Breast epithelium (tissue), 4 donors: ENCODE data around the gene FLNC. TPM values are rescaled to one million over a fixed set of nuclear protein-coding genes. Genes with fewer than 3 reads are reported as not detected.

Experiments used
- DNase-seq, 2 donors: peaks; one replicate each; pipeline ENCODE4 v3.0.0-alpha.2; 2019; ENCODE audit warnings: low spot score in 2 of 2
- H3K27ac ChIP-seq, 2 donors: fragments of 200-600 bp; sonication (generic) in 1 of 2; one replicate each; pipeline ENCODE4 v1.5.1; 2016 to 2019; ENCODE audit warnings: mild to moderate bottlenecking in 1 of 2
- H3K27me3 ChIP-seq, 2 donors: fragments of 200-600 bp; sonication (generic) in 1 of 2; one replicate each; pipeline versions ENCODE4 v1.5.1 to v1.6.0; 2017 to 2019; ENCODE audit warnings: control low read depth in 1 of 2, mild to moderate bottlenecking in 1 of 2
- H3K36me3 ChIP-seq: fragments of 200-600 bp; one replicate; pipeline ENCODE4 v1.5.1; 2019
- H3K4me1 ChIP-seq, 2 donors: fragments of 200-600 bp; sonication (generic); one replicate each; pipeline ENCODE4 v1.5.1; 2016 to 2019; ENCODE audit warnings: control low read depth in 1 of 2
- H3K4me3 ChIP-seq, 3 donors: fragments of 200-600 bp; sonication (generic); 1 replicate in 2 of 3; 2 replicates in 1 of 3; pipeline ENCODE4 v1.5.1; 2016 to 2019; ENCODE audit warnings: mild to moderate bottlenecking in 3 of 3, moderate library complexity in 2 of 3
- H3K9me3 ChIP-seq, 2 donors: fragments of 200-600 bp; sonication (generic) in 1 of 2; one replicate each; pipeline ENCODE4 v1.5.1; 2016 to 2019; ENCODE audit warnings: control low read depth in 1 of 2
- CTCF ChIP-seq, 3 donors: fragments of 450-650 bp; IDR thresholded peaks; one replicate each; pipeline ENCODE4 v1.5.1; 2016 to 2017; ENCODE audit warnings: antibody characterized with exemption in 3 of 3, mild to moderate bottlenecking in 3 of 3, moderate library complexity in 3 of 3
- POLR2A ChIP-seq: fragments of 450-650 bp; IDR thresholded peaks from one replicate; pipeline ENCODE4 v1.6.1; 2016; ENCODE audit warnings: antibody characterized with exemption, mild to moderate bottlenecking, moderate library complexity
- POLR2AphosphoS5 ChIP-seq, 3 donors: sonication (generic); formaldehyde crosslinking; IDR thresholded peaks; one replicate each; pipeline ENCODE4 v1.6.1; 2017; ENCODE audit warnings: antibody characterized with exemption in 3 of 3
- intact Hi-C: fragments of 100-400 bp; cut with DNase I; formaldehyde crosslinking; loops from one replicate; pipeline ENCODE4 v1.15.1; 2023; ENCODE audit warnings: low total_unique reads
- total RNA-seq, 3 donors: library from RNA; depleted of rRNA; stranded (reverse); fragments of >200 nt; gene quantifications; one replicate each; pipeline ENCODE4 v1.1.0, GENCODE V29; 2016

Gene FLNC
- total RNA-seq, 3 donors from 2014 or later: 5.1 to 7.5 (median 6.0) TPM

- peaks cover 0 to 9% of the 10 kb centered on the region in 2 donors for H3K27me3 ChIP-seq
- H3K9me3 ChIP-seq: no peaks in the 10 kb centered on the region
- H3K27ac ChIP-seq: no peak overlapping the region
- no peak overlapping the region for H3K4me3 ChIP-seq
- no peak for DNase-seq
- no peak for TF ChIP-seq CTCF (IDR thresholded peaks at IDR 0.05)
- no peak for TF ChIP-seq POLR2AphosphoS5 (IDR thresholded peaks at IDR 0.05)
- TF ChIP-seq POLR2A: no peak
- H3K4me1 ChIP-seq: no peaks in the 10 kb centered on the region
- intact Hi-C loops: no loop called here
- H3K36me3 ChIP-seq: no peaks in the 10 kb centered on the region
Observed at GRCh38 chr7:128826512-128826911, 3.7 kb upstream of the FLNC start.

DNA sequence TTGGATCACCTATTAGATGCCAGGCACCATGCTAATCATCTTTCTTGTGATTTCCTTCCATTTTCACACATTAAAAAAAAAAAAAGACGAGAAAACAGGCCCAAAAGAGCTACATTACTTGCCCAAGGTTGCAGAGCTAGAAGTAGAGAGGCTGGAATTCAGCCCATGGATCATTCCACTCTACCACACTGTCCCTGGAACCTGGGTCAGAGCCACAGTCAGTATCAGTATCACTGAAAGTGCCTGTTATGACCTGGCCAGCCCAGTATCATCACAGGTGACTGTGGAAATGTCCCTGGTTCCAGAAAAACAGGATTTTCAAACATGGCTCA is 3.3 kb upstream of the FLNC start:
- H3K27ac ChIP-seq: no peak overlapping the region
- H3K4me1 ChIP-seq: no peaks in the 10 kb centered on the region
- H3K4me3 ChIP-seq: no peak overlapping the region
- no peaks in the 10 kb centered on the region for H3K36me3 ChIP-seq
- H3K9me3 ChIP-seq: no peaks in the 10 kb centered on the region
- peaks cover 0 to 9% of the 10 kb centered on the region in 2 donors for H3K27me3 ChIP-seq
- intact Hi-C loops: no loop called here
- no peak for DNase-seq
- TF ChIP-seq POLR2AphosphoS5 (IDR thresholded peaks at IDR 0.05) (no peak), POLR2A (no peak), CTCF (IDR thresholded peaks at IDR 0.05) (no peak)

DNA sequence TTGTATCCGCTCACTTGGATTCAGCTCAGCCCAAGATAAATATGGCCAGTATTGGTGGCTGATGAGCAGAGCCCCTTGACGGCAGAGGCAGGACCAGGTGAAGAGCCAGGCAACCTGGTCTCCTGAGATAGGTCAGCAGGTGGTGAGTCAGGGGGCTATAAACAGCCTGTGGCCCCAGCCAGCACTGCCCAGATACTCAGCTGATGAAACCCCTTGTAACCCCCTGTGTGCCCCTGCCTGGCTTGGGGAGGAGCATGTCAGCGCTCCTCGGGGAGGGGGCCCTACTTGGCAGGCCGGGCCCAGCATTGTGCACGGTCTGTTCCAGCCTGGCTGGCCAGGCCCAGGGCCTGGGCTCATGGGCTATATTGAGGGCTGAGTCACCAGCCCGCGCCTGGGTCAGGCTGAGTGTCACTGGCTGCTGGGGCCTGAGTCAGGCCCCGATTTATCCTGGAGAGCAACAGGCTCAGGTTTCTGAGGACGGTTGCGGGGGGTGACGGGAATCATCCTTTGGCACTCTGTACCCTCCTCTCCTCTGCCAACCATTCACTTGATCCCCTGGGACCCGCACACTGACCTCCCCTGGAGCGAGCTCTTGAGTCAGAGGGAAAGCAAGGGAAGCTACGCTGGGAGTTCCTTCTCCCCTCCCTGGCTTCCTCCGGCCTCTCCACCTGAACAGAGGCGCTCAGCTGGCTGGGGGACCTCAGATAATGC is 2.8 kb upstream of the FLNC start:
- TF ChIP-seq CTCF (IDR thresholded peaks at IDR 0.05): no peak
- TF ChIP-seq POLR2A: no peak
- TF ChIP-seq POLR2AphosphoS5 (IDR thresholded peaks at IDR 0.05): no peak
- peaks cover 0 to 9% of the 10 kb centered on the region in 2 donors for H3K27me3 ChIP-seq
- no peak for DNase-seq
- no peaks in the 10 kb centered on the region for H3K9me3 ChIP-seq
- H3K4me1 ChIP-seq: no peaks in the 10 kb centered on the region
- H3K36me3 ChIP-seq: no peaks in the 10 kb centered on the region
- H3K4me3 ChIP-seq: no peak overlapping the region
- intact Hi-C loops: no loop called here
- H3K27ac ChIP-seq: no peak overlapping the region

- no peak overlapping the region for H3K27ac ChIP-seq
- H3K9me3 ChIP-seq: no peaks in the 10 kb centered on the region
- H3K27me3 ChIP-seq: peaks cover 0 to 9% of the 10 kb centered on the region in 2 donors
- intact Hi-C loops: no loop called here
- H3K4me3 ChIP-seq: no peak overlapping the region
- no peak for TF ChIP-seq CTCF (IDR thresholded peaks at IDR 0.05)
- TF ChIP-seq POLR2A: no peak
- no peak for TF ChIP-seq POLR2AphosphoS5 (IDR thresholded peaks at IDR 0.05)
- DNase-seq: no peak
- H3K4me1 ChIP-seq: no peaks in the 10 kb centered on the region
- no peaks in the 10 kb centered on the region for H3K36me3 ChIP-seq
Observed at GRCh38 chr7:128827971-128828711, 2.1 kb upstream of the FLNC start.

GRCh38 chr7:128829391-128830166 is 627 bp upstream of the FLNC start:
- intact Hi-C loops: no loop called here
- TF ChIP-seq POLR2A: no peak
- no peak for TF ChIP-seq CTCF (IDR thresholded peaks at IDR 0.05)
- TF ChIP-seq POLR2AphosphoS5 (IDR thresholded peaks at IDR 0.05): no peak
- Histone ChIP-seq H3K4me3 (peak overlapping the region; percentile 51 to 85 (median 53)), H3K27me3 (peaks cover 0 to 9% of the 10 kb centered on the region in 2 donors), H3K36me3 (no peaks in the 10 kb centered on the region), H3K27ac (peak overlapping the region in 1 of 2 donors; percentile 90), H3K9me3 (no peaks in the 10 kb centered on the region), H3K4me1 (peaks cover 0 to 7% of the 10 kb centered on the region in 2 donors)
- no peak for DNase-seq
